Hepatocyte (in vitro differentiated cells): ENCODE measurements around the gene RAB11FIP5. TPM values are rescaled to one million over a fixed set of nuclear protein-coding genes. Genes with fewer than 3 reads are reported as not detected.

Experiments used
- DNase-seq: peaks from one replicate; pipeline ENCODE4 v3.0.0-alpha.2; 2016; ENCODE audit warnings: low spot score
- H2AFZ ChIP-seq: fragments of 200-600 bp; sonication (generic); 2 replicates; pipeline ENCODE4 v1.6.0; 2016; ENCODE audit warnings: antibody characterized with exemption, mild to moderate bottlenecking
- H3K27ac ChIP-seq: fragments of 200-600 bp; sonication (generic); 2 replicates; pipeline ENCODE4 v1.5.1; 2016; ENCODE audit warnings: mild to moderate bottlenecking
- H3K27me3 ChIP-seq: fragments of 200-600 bp; sonication (generic); 2 replicates; pipeline ENCODE4 v1.6.1; 2016
- H3K36me3 ChIP-seq: fragments of 200-600 bp; sonication (generic); replicated peaks from 2 replicates; pipeline ENCODE4 v1.5.1; 2016; ENCODE audit warnings: low read depth; ENCODE audit not compliant: insufficient read depth
- H3K4me1 ChIP-seq: fragments of 200-600 bp; sonication (generic); 2 replicates; pipeline ENCODE4 v1.5.1; 2016; ENCODE audit warnings: mild to moderate bottlenecking, moderate library complexity; ENCODE audit not compliant: insufficient read depth
- H3K4me2 ChIP-seq: fragments of 200-600 bp; sonication (generic); 2 replicates; pipeline ENCODE4 v1.6.0; 2016
- H3K4me3 ChIP-seq: fragments of 200-600 bp; sonication (generic); 2 replicates; pipeline ENCODE4 v1.5.1; 2016; ENCODE audit warnings: mild to moderate bottlenecking
- H3K79me2 ChIP-seq: fragments of 200-600 bp; sonication (generic); 2 replicates; pipeline ENCODE4 v1.6.0; 2017; ENCODE audit warnings: mild to moderate bottlenecking
- H3K9me2 ChIP-seq: fragments of 200-600 bp; sonication (generic); replicated peaks from 2 replicates; pipeline ENCODE4 v1.6.0; 2017; ENCODE audit warnings: mild to moderate bottlenecking; ENCODE audit not compliant: insufficient read depth
- H3K9me3 ChIP-seq: fragments of 200-600 bp; sonication (generic); 2 replicates; pipeline ENCODE4 v1.5.1; 2016; ENCODE audit warnings: low read depth, mild to moderate bottlenecking
- H4K20me1 ChIP-seq: fragments of 200-600 bp; sonication (generic); 2 replicates; pipeline ENCODE4 v1.6.0; 2016; ENCODE audit warnings: mild to moderate bottlenecking; ENCODE audit not compliant: insufficient read depth, poor library complexity, severe bottlenecking
- EZH2 ChIP-seq: fragments of 200-600 bp; sonication (generic); IDR thresholded peaks from 2 replicates; pipeline ENCODE4 v1.6.1; 2016; ENCODE audit warnings: antibody characterized with exemption, mild to moderate bottlenecking, borderline replicate concordance
- EZH2phosphoT487 ChIP-seq: fragments of 200-600 bp; sonication (generic); IDR thresholded peaks from one replicate; pipeline ENCODE4 v1.6.1; 2018; ENCODE audit warnings: antibody characterized with exemption, mild to moderate bottlenecking, low read depth, moderate library complexity; ENCODE audit not compliant: unreplicated experiment, severe bottlenecking
- WGBS: methylation state at CpG from one replicate; pipeline ENCODE4 v1.1.6; 2016; ENCODE audit warnings: low lambda C conversion rate; ENCODE audit errors: missing lambda C conversion rate; 5-methylcytosine and 5-hydroxymethylcytosine counted together
- polyA plus RNA-seq: library from polyadenylated mRNA; unstranded; fragments of >200 nt; fragmentation: Nextera tagmentation; extraction: Ambion mirVana; gene quantifications from 2 replicates; pipeline ENCODE4 v1.2.1, GENCODE V29; 2016
- total RNA-seq: library from RNA; depleted of rRNA; stranded (reverse); fragments of >200 nt; gene quantifications from 2 replicates; pipeline ENCODE4 v1.2.3, GENCODE V29; 2014
- TF ChIP-seq, protein P1 (sequence below): fragments of 200-600 bp; sonication (generic); IDR thresholded peaks from 2 replicates; pipeline ENCODE4 v1.5.1; 2016; ENCODE audit warnings: antibody characterized with exemption, mild to moderate bottlenecking; ENCODE audit not compliant: poor library complexity

RAB11FIP5 gene
- total and polyA plus RNA-seq, 2 experiments from 2014 or later, result 33.5 to 33.7 TPM

GRCh38 chr2:73107211-73107926 lies 5.4 kb downstream of the RAB11FIP5 start:
- H3K4me2 ChIP-seq, result no peak overlapping the region
- no peak overlapping the region for H3K27ac ChIP-seq
- no peaks in the 10 kb centered on the region for H3K36me3 ChIP-seq
- TF ChIP-seq EZH2 (no peak), EZH2phosphoT487 (no peak)
- TF ChIP-seq, protein P1, sequence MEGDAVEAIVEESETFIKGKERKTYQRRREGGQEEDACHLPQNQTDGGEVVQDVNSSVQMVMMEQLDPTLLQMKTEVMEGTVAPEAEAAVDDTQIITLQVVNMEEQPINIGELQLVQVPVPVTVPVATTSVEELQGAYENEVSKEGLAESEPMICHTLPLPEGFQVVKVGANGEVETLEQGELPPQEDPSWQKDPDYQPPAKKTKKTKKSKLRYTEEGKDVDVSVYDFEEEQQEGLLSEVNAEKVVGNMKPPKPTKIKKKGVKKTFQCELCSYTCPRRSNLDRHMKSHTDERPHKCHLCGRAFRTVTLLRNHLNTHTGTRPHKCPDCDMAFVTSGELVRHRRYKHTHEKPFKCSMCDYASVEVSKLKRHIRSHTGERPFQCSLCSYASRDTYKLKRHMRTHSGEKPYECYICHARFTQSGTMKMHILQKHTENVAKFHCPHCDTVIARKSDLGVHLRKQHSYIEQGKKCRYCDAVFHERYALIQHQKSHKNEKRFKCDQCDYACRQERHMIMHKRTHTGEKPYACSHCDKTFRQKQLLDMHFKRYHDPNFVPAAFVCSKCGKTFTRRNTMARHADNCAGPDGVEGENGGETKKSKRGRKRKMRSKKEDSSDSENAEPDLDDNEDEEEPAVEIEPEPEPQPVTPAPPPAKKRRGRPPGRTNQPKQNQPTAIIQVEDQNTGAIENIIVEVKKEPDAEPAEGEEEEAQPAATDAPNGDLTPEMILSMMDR, result no peak
- peaks cover 80% of the 10 kb centered on the region for H4K20me1 ChIP-seq
- DNase-seq, result no peak
- no peaks in the 10 kb centered on the region for H3K27me3 ChIP-seq
- no peaks in the 10 kb centered on the region for H3K9me2 ChIP-seq
- no peak overlapping the region for H2AFZ ChIP-seq
- peaks cover 23% of the 10 kb centered on the region for H3K4me1 ChIP-seq
- H3K9me3 ChIP-seq, result no peaks in the 10 kb centered on the region
- peaks cover 98% of the 10 kb centered on the region for H3K79me2 ChIP-seq
- WGBS, result 87% methylated on average over 11 of the region's 12 CpGs
- no peak overlapping the region for H3K4me3 ChIP-seq

DNA sequence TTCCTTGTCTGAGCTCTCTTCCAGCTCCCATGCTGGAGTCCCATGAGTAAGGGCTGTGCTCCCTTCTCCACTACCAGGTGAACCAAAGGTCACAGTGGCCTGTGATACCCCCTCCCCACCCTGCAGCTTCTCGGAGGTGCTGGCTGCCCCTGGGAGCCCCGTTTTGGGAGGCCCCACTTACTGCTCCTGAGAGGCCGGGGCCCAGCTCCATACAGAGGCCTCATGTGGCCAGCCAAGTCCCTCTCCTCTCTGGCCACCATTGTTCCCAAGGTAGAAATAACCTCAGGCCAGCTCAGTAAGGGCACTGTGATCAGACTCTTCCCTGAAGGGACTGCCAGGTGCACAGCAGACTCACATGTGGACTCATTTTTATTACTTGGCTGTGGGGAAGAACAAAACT lies 6.0 kb downstream of the RAB11FIP5 start:
- H3K4me1 ChIP-seq, result peaks cover 23% of the 10 kb centered on the region
- TF ChIP-seq, protein P1, result no peak
- TF ChIP-seq EZH2 (no peak), EZH2phosphoT487 (no peak)
- H3K4me2 ChIP-seq, result no peak overlapping the region
- H3K9me3 ChIP-seq, result no peaks in the 10 kb centered on the region
- WGBS, result 82% methylated on average over 3 of the region's 3 CpGs
- no peaks in the 10 kb centered on the region for H3K9me2 ChIP-seq
- H2AFZ ChIP-seq, result no peak overlapping the region
- H4K20me1 ChIP-seq, result peaks cover 86% of the 10 kb centered on the region
- H3K79me2 ChIP-seq, result peaks cover 98% of the 10 kb centered on the region
- H3K27ac ChIP-seq, result no peak overlapping the region
- no peak for DNase-seq
- no peaks in the 10 kb centered on the region for H3K27me3 ChIP-seq
- H3K36me3 ChIP-seq, result no peaks in the 10 kb centered on the region
- no peak overlapping the region for H3K4me3 ChIP-seq

GRCh38 chr2:73105511-73105971 lies 7.2 kb downstream of the RAB11FIP5 start:
- no peak overlapping the region for H2AFZ ChIP-seq
- TF ChIP-seq, protein P1, result no peak
- TF ChIP-seq EZH2 (no peak), EZH2phosphoT487 (no peak)
- H3K27ac ChIP-seq, result no peak overlapping the region
- H3K36me3 ChIP-seq, result no peaks in the 10 kb centered on the region
- H3K27me3 ChIP-seq, result no peaks in the 10 kb centered on the region
- no peak overlapping the region for H3K4me3 ChIP-seq
- H3K9me3 ChIP-seq, result no peaks in the 10 kb centered on the region
- H3K9me2 ChIP-seq, result no peaks in the 10 kb centered on the region
- no peak for DNase-seq
- H3K4me1 ChIP-seq, result peaks cover 15% of the 10 kb centered on the region
- H3K79me2 ChIP-seq, result peaks cover 100% of the 10 kb centered on the region
- H3K4me2 ChIP-seq, result no peak overlapping the region
- H4K20me1 ChIP-seq, result peaks cover 80% of the 10 kb centered on the region
- WGBS, result 96% methylated on average over 2 of the region's 2 CpGs
